Rectal smooth muscle tissue (tissue), 1 donor: ENCODE results near the gene FAM240A.

Experiments used
- H3K27ac ChIP-seq: one replicate; pipeline ENCODE4 v1.7.0; 2013; ENCODE audit warnings: low read depth, low read length, inconsistent platforms
- H3K27me3 ChIP-seq: one replicate; pipeline ENCODE4 v1.7.0; 2013; ENCODE audit warnings: low read length; ENCODE audit not compliant: control insufficient read depth, insufficient read depth
- H3K36me3 ChIP-seq: one replicate; pipeline ENCODE4 v1.7.0; 2013; ENCODE audit warnings: low read length; ENCODE audit not compliant: control insufficient read depth, insufficient read depth
- H3K4me1 ChIP-seq: one replicate; pipeline ENCODE4 v1.7.0; 2013; ENCODE audit warnings: low read length; ENCODE audit not compliant: control insufficient read depth, insufficient read depth
- H3K4me3 ChIP-seq: one replicate; pipeline ENCODE4 v1.7.0; 2013; ENCODE audit warnings: low read length
- H3K9ac ChIP-seq: one replicate; pipeline ENCODE4 v1.7.0; 2013; ENCODE audit warnings: low read length

FAM240A gene

DNA sequence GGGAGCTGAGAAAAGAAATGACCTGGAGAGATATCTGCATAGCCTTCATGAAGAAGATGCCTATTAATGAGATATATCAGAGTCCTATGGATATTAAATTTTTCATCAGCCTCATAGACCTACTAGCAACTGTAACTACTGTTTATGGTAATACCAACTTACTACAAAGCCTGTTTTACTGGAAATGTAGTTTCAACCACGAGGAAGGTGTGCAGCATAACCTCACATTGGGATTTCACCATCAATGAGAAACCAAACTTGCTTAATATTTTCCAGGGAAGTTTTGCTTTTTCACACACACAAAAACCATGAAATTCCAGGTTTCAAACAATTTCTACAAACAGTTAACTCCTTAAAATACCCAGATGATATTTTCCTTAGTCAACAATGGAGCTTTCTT lies 31.4 kb downstream of the FAM240A start:
- no peaks in the 10 kb centered on the region for H3K36me3 ChIP-seq
- no peak overlapping the region for H3K4me3 ChIP-seq
- no peak overlapping the region for H3K27ac ChIP-seq
- H3K9ac ChIP-seq = no peak overlapping the region
- H3K27me3 ChIP-seq = no peaks in the 10 kb centered on the region
- no peaks in the 10 kb centered on the region for H3K4me1 ChIP-seq

DNA sequence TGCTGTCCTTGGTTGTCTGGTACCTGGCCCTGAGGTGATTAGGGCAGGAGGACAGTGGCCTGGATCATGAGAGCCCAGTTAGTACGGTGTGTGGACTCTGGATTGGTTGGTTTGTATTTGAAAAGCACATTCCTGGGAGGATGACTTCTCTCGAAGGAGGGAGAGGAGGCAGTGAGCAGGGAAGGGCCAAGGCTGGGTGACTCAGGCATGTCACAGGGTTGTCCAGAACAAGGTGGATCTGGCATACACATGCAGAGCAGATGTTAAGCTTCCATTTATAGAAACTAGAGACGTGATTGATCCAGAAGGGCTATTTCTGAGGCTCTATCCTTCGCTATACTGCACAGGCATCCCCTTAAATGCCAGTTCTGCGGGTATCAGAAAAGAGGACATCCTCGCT lies 34.4 kb downstream of the FAM240A start:
- Histone ChIP-seq H3K36me3 (no peaks in the 10 kb centered on the region), H3K4me1 (no peaks in the 10 kb centered on the region), H3K4me3 (no peak overlapping the region), H3K9ac (no peak overlapping the region), H3K27ac (no peak overlapping the region), H3K27me3 (no peaks in the 10 kb centered on the region)

DNA sequence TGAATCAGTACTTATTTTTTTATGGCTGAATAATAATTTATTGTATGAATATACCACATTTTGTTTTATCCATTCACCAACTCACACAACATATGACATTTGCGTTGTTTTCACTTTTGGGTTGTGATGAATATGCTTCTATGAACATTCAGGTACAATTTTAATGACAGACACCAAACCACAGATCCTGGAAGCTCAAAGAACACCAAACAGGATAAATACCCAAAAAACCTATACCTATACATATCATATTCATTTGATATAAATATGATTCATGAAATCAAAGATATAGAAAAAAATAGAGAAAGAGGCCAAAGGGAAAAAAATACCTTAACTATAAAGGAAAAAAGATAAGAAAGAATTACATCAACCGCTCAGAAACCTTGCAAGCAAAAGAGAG lies 35.8 kb downstream of the FAM240A start:
- Histone ChIP-seq H3K36me3 (no peaks in the 10 kb centered on the region), H3K27ac (no peak overlapping the region), H3K27me3 (no peaks in the 10 kb centered on the region), H3K9ac (no peak overlapping the region), H3K4me3 (no peak overlapping the region), H3K4me1 (no peaks in the 10 kb centered on the region)

GRCh38 chr3:46649436-46649835 lies 37.1 kb downstream of the FAM240A start:
- Histone ChIP-seq H3K27ac (no peak overlapping the region), H3K4me3 (no peak overlapping the region), H3K36me3 (no peaks in the 10 kb centered on the region), H3K27me3 (no peaks in the 10 kb centered on the region), H3K9ac (no peak overlapping the region), H3K4me1 (no peaks in the 10 kb centered on the region)

GRCh38 chr3:46651084-46651483 lies 38.8 kb downstream of the FAM240A start:
- H3K9ac ChIP-seq = no peak overlapping the region
- H3K27ac ChIP-seq = no peak overlapping the region
- no peaks in the 10 kb centered on the region for H3K27me3 ChIP-seq
- H3K4me3 ChIP-seq = no peak overlapping the region
- no peaks in the 10 kb centered on the region for H3K4me1 ChIP-seq
- no peaks in the 10 kb centered on the region for H3K36me3 ChIP-seq

DNA sequence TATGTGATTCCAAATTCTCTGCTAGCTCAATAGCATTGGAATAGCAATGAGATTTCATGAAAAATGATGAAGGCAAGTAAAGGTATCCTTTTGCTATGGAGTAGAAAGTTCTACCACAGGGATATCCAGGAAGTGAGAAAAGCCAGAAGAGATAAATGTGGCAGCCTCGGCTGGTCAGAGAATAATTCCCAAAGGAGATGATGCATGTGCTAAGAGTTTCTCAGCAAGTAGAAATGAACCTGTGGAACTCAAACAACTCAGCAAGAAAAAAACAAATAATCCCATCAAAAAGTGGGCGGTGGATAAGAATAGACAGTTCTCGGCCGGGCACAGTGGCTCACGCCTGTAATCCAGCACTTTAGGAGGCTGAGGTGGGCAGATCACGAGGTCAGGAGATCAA lies 42.9 kb downstream of the FAM240A start:
- Histone ChIP-seq H3K4me3 (no peak overlapping the region), H3K27ac (no peak overlapping the region), H3K4me1 (no peaks in the 10 kb centered on the region), H3K9ac (no peak overlapping the region), H3K36me3 (no peaks in the 10 kb centered on the region), H3K27me3 (no peaks in the 10 kb centered on the region)

DNA sequence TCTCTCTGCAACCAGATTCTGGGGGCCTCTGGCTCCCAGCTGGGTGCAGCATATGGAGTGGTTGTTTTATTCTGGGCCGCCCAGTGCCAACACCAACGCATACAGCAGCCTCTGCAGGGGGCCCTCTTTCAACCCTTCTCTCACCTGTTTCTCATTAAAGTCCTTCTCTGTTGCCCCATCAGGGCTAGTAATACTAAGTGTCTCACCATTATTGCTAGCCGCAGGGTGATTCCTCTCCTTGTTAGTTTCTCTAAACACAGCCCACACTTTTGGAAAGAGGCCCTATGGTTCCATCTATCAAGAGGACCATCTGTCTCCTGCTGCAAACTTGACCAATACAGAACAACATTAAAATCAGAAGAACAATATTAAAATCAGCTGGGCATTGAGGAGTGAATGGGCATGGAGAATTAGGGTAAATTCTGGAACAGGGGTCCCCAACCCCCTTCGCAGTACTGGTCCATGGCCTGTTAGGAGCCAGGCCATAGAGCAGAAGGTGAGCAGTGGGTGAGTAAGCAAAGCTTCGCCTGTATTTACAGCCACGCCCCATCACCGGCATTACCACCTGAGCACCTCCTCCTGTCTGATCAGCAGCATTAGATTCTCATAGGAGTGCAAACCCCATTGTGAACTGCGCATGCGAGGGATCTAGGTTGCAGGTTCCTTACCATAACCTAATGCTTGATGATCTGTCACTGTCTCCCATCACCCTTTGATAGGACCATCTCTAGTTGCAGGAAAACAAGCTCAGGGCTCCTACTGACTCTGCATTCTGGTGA lies 44.6 kb downstream of the FAM240A start:
- Histone ChIP-seq H3K27me3 (no peaks in the 10 kb centered on the region), H3K4me3 (no peak overlapping the region), H3K36me3 (no peaks in the 10 kb centered on the region), H3K4me1 (no peaks in the 10 kb centered on the region), H3K27ac (no peak overlapping the region), H3K9ac (no peak overlapping the region)

DNA sequence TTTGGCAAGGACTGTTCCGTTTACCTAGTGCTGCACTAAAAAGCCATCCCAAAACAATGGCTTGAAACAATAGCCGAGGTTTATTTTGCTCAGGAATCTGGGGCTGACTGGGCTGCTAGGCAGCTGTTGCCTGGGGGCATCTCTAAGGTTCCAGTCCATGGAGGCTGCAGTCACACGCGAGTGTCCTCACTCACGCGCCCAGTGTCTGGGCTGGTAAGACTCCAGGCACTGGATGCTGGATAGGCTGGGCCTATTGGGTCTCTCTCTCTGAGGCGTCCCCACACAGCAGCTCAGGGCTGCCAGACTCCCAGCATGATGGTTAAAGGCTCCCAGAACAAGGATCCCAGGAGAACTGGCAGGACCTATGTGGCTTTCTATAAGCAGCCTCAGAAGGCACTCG lies 47.0 kb downstream of the FAM240A start:
- no peaks in the 10 kb centered on the region for H3K4me1 ChIP-seq

DNA sequence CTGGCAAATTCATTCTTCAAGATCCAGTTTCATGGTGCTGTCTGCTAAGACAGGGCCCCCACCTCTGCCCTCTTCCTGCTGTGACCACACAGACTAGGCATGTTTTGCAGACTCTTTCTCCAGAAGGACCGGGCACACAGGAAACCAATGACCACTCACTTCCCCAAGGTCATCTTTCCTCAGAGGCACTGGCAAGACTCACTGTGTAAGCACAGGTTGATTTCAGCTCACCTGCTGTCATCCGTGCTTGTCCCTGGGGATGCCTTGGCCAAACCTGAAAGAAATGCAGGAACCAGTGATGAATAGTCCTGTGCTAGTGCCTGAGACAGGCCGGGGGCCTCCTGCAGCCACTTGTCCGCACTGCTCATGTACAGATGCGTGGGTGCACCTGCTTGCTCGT lies 47.7 kb downstream of the FAM240A start:
- H3K4me3 ChIP-seq = no peak overlapping the region
- H3K27ac ChIP-seq = no peak overlapping the region
- no peaks in the 10 kb centered on the region for H3K27me3 ChIP-seq
- H3K36me3 ChIP-seq = no peaks in the 10 kb centered on the region
- no peak overlapping the region for H3K9ac ChIP-seq
- H3K4me1 ChIP-seq = no peaks in the 10 kb centered on the region

More for the DNA sequence above, 47.0 kb downstream of the FAM240A start:
- H3K27me3 ChIP-seq = no peaks in the 10 kb centered on the region
- H3K36me3 ChIP-seq = no peaks in the 10 kb centered on the region
- H3K4me3 ChIP-seq = no peak overlapping the region
- H3K27ac ChIP-seq = no peak overlapping the region
- H3K9ac ChIP-seq = no peak overlapping the region

- Histone ChIP-seq H3K4me1 (no peaks in the 10 kb centered on the region), H3K4me3 (no peak overlapping the region), H3K9ac (no peak overlapping the region), H3K27me3 (no peaks in the 10 kb centered on the region), H3K27ac (no peak overlapping the region), H3K36me3 (no peaks in the 10 kb centered on the region)
Measured at GRCh38 chr3:46660543-46661523, 48.5 kb downstream of the FAM240A start.

DNA sequence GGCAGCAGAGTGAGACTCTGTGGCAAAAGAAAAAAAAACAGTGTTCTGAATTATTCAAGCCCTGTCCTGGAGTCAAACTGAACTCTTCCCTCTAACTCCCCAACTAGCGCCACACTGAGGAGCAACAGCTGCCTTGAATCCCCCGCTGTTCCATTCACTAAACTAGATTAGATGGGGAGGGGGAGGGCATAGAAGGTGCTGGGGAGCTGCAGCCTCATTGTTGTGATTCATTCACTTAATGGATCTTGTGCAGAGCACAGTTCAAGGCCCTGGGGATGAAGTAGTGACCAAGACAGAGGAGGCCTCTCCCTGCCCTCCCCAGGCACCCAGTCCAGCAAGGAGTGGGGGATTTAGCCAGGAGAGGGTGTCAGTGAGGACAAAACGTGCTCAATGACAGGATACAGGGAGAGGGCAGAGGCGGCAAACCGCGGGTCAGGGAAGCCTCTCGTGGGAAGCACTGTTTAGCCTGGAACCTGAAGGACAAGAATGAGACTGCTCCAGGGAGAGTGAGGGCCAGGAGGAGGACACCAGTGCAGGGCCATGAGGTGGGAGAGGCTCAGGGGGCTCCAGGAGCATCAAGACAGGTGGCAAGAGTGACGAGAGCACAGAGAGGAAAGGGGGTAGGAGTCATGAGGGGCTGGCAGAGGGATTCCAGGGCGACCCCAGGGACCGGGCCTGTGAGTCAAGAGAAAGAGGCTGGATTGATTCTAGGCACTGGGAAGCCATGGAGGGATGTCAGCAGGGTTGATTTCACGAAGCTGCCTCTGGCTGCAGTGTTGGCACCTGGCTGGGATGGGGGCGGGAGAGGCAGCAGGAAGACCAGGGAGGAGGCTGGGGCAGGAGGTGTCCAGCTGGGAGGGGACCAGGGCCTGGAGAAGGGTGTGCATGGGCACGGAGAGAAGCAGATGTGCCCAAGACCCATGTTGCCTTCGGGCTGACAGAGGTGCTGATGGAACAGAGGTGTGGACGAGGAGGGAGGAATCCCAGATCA lies 49.7 kb downstream of the FAM240A start:
- Histone ChIP-seq H3K27me3 (no peaks in the 10 kb centered on the region), H3K36me3 (no peaks in the 10 kb centered on the region), H3K9ac (no peak overlapping the region), H3K27ac (no peak overlapping the region), H3K4me3 (no peak overlapping the region), H3K4me1 (peaks cover 2% of the 10 kb centered on the region)
